ENCODE measurements around the gene BCL7A.
"Not testable (repeated sequence)": the region's sequence is repeated elsewhere in the genome, so short reads cannot be mapped to it uniquely, and the experiment has no call there.

Gene BCL7A

DNA sequence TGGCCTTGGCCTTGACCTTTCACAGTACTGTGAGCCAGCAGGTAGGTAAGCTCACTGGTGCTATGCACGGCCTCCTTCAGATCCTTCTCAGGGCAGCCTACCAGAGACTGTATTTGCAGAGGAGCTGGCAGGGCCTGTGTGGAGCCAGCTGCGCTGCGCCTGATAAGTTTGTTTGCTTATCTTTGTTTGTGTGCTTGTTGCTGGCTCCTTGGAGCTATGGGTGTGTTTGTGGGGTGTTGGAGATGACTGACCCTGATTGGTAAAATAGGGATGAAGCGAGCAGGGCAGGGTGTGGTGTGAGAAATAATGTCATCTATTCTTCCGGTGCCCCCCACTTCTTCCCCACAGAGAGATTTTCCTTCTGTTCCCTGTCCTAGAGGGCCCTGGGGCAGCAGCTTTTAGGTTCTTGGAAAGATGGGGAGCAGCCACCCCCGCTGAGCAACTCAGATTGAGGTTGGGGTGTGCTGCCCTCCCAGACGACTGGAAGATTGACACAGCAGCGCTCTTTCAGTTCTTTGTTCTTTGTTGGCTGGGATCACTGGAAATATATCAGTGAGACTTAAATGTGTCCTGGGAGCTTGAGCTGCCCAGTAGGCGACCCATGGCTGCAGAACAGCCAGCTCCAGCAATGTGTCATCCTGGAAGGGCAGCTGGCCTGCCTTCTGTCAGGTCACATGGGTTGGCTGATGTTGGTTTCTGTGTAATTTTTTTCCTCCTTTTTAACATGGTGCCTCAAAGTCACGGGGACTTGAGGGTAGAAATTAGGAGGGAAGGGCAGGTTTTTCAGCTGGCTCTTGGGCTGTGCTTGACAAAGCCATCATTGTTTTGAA lies 76.5 kb downstream of the BCL7A start:
- DNase-seq = peak; percentile 61

DNA sequence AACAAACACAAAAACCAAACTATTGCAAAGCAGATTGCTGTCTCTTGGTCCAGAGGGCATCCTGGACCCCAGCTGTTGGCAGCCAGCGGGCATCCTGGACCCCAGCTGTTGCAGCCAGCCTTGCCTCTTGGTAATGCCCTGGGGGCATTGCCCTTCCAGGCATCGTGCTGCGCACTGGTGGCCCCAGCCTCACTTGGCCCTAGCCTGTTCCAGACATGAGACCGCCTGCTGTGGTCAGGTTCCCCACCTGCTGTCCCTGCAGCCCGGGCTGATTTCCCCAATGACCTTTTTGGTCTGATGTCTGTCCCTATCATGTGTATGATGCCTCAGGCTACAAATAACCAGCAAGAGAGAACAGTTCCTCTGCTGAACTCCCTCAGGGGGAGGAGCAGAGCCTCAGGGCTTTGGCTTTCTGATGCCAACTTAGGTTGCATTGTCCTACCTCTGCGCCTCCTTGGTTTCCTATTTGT lies 77.6 kb downstream of the BCL7A start:
- DNase-seq = no peak

DNA sequence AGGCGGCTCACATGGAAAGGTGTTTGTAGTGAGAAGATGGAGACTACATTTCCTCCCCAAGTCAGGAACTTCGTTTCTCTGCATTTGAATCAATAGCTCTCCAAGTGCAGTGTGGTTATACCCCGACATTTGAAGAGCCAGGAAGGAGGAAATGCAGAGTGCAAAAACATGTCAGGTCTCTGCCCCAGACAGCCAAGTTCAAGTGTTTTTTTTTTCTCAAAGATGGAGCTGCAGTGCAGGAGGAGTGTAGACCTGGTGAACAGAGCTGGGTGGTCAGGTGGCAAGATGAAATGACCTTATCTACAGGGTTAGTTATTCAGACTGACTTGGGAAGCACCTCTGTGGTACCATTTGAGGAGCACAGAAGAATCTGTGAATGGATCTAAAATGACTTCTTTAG lies 78.2 kb downstream of the BCL7A start:
- DNase-seq = no peak

DNA sequence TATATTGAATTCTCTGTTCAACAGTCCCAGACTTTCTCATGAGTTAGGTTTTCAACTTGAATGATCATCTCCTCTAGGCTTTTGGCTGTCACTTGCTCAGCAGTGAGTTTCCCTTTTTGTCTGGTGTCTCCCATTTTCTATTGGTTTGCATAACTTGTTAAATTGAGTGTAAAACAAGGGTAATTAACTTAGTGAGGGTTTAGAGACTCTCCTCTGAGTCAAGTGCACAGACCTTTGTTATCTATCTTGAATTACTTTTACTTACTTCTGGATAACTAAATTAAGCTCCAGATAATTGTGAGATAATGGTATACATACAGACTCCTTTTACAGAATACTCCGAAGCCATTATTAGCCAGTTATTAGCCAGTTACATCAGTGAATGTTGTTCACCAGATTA lies 78.9 kb downstream of the BCL7A start:
- DNase-seq = no peak

DNA sequence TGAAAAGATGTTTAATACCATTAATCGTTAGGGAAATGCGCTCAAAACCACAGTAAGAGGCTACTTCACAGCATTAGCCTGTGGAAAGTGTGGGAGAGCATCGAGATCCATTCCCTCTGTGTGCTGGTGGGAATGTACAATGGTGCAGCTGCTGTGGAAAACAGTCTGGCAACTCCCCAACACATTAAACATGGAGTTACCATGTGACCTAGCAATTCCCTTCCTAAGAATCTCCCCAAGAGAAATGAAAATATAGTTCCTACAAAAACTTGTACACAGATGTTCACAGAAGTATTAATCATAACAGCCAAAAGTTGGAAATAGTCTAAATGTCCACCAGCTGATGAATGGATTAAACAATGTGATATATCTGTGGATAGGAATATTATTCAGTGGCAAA lies 80.6 kb downstream of the BCL7A start:
- no peak for DNase-seq

DNA sequence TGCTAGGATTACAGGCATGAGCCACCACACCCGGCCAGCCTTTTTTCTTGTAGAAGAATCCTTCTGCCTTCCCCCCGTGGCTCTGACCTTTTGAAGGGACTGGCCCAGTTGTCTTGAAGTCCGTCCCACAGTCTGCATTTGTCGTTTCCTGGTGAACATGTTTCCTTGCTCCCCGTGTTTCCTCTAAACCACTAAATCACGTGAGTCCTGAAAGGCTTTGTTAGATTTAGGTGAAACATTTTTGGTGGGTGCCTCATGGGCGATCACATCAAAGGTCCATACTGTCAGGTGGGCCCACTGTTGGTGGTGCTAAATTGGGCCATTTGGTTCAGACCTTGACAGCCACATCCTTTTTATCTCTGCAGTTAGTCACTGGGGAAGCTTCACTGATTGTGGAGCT lies 83.2 kb downstream of the BCL7A start:
- no peak for DNase-seq

DNA sequence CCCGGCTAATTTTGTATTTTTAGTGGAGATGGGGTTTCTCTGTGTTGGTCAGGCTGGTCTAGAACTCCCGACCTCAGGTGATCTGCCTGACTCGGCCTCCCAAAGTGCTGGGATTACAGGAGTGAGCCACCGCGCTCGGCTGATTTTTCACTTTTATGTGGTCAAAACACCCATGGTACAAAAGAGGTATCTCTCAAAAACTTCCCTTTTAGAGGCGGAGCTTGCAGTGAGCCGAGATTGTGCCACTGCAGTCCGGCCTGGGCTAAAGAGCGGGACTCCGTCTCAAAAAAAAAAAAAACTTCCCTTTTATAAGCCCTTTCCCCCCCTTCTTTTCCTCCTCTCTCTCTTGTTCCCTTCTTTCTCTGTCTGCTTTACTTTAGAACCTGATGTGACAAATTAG lies 83.8 kb downstream of the BCL7A start:
- DNase-seq = not testable (repeated sequence)

DNA sequence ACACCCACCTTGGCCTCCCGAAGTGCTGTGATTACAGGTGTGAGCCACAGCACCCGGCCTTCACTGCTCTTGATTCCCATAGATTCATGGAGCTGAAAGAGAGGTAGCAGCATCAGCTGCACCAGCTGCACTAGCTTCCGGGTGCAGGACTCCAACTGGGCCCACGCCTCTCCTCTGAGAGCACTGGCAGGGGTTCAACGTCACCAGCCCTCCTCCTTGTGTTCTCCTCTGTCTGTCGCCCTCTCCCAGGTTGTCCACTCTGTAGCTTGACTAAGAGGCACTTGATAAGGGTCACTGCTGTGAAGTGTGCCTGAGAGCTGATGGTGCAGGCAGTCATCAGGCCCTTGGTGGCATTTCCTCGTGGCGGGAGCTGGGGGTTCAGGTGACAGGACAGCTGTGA lies 85.2 kb downstream of the BCL7A start:
- no peak for DNase-seq

DNA sequence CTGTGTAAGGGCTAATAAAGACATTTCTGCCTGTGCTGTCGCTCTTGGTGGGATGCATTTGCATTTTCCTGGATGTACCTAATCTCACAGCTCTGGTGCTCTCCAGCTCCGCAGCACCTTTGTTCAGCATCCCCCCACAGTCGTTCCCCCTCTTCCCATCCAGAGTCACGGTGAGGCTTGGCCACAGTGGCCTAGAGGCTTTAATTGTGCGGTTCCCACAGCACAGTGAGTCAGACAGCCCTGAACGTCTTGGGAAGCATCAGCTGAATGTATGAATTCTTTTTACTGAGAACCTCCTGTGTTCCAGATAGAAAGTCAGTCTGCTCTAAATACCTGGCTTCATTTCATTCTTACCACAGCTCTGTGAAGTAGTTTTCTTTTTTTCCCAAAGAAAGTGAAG lies 85.6 kb downstream of the BCL7A start:
- DNase-seq = peak; percentile 74

DNA sequence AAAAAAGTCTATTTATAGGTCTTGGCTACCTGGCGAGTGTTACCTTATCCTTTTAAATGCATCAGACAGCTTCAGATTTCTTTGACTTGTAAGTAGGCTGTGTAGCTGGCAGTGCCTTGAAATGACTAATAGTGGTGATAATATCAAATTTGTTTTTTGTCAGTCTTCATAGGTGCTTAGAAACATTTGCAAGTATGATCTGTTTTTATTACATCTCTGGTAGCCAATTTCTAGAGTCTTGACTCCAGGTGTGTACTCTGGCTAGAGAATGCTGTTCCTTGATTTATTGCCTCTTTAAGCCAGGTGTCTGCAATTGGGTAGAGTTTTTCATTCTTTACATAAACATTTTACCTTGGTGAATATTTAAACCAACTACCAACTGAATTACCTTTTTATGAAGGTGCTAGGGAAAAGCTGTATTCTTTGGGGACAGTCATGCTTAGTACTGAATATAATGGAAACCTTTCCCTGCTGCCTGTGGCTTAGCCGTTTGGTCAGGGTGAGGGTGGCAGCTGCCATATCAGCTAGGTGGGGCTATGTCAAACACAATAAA lies 89.5 kb downstream of the BCL7A start:
- DNase-seq = no peak

All from HCEC 1CT (cell line).